Raji (cell line): ENCODE results near the gene TEAD1.

Source experiments
- POLR2A ChIP-seq: IDR thresholded peaks from 2 replicates; pipeline ENCODE4 v1.6.1; 2011; ENCODE audit warnings: low read depth, low read length, control low read depth; ENCODE audit not compliant: insufficient read depth

TEAD1 gene

DNA sequence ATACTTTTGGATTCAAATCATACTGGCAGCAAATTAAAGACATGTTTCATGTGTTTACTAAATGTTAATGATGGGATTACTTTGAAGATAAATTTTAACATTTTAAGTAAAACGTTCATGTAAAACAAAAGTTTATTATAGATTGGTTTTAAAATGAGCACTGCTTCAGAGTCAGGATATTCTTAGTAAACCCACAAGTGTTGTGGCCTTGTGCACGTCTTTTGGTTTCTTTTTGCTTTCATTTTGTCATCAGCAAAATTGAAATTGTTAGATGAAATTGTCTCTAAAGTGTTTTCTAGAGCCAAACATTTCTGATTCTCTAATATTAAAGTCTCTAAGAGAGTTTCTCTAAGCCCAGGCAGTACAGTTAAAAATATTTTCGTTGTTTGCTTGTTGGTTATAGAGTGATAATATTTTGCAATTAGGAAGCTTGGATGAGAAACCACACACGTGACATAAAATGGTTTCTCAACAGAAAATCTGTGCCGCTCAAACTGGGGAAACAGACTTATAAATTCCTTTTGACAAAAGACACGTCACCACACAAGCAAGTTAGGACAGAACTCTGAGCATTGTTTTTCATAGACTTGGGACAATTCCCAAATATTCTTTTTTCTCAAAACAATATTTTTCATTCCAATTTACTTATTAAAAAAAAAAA, 164.4 kb downstream of the TEAD1 start:
- TF ChIP-seq POLR2A, result no peak

DNA sequence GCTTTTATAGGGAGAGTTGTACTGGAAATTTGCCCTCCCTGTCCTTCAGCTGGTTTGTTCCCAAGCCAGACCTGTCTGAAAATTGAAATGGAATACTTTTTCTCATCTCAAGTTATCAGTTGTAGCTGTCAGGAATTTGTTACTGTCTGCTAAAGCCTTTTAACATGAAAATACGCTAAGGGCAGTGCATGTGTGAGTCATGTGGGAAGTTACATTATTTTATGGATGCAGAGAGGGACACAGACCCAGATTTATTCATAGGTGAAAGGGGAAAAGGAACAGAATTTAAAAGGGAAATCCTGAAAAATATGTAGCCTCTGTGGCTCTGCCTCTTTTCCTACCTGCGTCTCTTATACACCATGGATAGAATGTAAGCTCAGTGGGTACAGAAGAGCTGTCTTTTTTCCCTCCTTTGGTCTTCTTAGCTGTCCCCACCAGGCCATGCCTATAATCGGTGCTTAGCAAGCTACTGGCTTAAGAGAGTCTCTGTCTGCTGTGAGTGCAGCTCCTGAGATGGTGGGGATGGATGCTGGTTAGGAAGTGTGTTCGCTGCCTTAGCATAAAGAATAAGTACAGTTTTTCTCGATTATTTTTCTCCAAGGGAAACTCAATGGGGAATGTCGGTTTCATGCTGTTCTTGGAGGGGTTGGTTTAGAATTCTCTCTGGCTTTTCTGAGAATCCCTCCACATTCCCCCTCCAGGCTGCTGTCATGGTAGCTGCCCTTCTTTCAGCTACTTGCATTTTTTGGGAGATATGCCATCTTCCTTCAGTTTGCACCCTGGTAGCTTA, 166.8 kb downstream of the TEAD1 start:
- no peak for TF ChIP-seq POLR2A

DNA sequence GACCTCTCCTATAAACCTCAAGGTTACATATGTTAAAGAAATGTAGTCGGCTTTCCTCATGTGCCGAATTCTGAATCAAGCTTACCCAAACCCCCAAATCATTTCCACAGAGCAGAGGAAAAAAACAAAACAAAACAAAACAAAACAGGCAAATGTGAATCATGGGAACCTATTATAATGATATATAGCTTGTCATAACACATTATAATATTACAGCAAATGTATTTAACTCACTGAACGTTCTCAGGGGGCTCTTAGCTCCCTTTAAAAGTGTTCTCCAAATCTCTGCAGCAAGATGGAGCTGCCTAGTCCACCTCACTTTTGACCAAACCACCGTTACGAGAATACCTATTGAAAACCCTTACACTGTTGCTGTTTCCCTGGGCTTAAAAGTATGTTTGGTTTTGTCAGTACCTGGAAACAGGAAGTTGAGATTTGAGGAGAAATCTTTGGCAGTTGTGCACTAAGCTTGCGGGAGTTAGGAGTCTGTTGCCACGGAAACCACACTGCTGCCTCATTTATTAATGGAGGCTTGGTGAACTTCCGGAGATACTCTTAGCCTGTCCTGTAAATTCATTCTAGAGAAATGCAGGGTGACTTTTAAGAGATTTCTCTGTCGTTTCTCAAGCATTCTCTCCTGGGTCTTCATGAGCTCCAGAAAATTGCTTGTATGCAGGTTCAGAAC, 167.9 kb downstream of the TEAD1 start:
- TF ChIP-seq POLR2A, result no peak

DNA sequence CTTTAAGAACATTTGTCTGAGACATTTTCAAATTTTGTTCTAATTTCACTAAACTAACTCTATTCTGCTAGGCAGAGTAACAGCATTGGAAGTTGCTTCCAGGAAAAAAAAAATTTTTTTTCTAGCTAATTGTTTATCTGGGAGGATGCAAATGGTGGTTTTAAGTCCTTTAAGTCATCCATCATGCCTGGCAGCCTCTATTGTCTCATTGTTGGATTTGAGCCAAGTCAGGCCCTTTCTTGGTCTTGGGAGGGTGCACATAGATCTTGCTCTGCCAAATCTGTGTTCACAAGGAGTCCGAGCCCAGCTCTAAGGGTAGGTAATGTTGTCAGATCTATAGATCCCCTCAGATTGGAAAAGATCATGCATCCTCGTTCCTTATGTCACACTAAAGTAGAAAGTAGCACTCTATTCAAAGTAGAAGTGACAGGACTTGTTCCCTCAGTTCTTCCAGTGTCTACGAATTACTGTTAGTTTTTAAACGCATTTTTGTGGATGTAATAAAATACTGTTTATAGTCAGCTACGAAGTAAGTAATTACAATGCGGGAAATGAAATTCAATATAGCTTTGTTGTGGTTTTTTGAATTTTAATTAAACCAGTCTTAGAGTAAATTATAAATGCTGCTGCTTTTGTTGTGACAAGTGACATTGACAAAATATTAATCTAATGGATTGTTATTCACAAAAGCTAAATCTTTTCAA, 168.9 kb downstream of the TEAD1 start:
- no peak for TF ChIP-seq POLR2A

DNA sequence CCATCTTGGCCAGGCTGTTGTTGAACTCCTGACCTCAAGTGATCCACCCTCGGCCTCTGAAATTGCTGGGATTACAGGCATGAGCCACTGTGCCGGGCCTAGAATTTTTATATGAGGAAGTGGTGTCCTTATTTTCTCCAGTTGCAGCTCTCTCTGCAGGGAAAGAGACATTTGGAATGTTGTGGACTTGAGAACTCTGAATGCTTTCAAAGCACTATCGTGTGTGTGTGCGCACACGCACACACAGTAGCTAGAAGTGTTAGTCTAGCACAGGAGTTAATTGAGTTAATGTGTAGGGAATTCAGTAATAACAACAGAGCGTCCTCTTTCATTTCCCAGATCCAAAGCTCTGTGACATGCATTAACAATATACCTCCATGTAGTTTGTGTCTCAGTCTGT, 170.9 kb downstream of the TEAD1 start:
- no peak for TF ChIP-seq POLR2A

DNA sequence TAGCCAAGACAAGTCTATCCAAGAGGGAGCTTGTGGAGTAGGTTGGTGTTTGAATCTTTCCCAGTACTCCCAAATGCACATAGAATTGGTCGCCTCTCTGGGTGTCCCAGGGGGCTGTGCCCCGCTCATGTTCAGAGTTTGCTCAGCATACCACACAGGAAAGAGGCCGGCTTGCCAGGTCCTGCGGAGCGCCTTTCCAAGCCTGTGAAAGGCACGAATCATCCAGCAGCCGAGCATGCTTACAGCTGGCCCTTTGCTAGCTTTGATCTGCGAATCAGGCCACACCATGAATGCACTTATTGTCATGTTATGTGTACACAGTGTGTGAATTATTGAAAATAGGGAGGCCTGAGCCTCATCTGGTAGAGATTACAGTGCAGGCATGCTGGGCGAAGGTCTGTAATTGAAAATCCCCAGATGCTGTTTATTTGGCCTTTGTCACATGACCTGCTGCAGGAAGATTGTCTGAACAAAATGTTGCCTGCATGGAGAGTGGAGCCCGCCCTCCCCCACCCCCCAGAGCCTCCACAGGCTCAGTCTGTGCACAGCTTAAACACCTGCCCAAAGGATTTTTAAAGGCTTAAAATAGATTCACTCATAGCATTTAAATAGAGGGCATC, 171.6 kb downstream of the TEAD1 start:
- TF ChIP-seq POLR2A, result no peak

DNA sequence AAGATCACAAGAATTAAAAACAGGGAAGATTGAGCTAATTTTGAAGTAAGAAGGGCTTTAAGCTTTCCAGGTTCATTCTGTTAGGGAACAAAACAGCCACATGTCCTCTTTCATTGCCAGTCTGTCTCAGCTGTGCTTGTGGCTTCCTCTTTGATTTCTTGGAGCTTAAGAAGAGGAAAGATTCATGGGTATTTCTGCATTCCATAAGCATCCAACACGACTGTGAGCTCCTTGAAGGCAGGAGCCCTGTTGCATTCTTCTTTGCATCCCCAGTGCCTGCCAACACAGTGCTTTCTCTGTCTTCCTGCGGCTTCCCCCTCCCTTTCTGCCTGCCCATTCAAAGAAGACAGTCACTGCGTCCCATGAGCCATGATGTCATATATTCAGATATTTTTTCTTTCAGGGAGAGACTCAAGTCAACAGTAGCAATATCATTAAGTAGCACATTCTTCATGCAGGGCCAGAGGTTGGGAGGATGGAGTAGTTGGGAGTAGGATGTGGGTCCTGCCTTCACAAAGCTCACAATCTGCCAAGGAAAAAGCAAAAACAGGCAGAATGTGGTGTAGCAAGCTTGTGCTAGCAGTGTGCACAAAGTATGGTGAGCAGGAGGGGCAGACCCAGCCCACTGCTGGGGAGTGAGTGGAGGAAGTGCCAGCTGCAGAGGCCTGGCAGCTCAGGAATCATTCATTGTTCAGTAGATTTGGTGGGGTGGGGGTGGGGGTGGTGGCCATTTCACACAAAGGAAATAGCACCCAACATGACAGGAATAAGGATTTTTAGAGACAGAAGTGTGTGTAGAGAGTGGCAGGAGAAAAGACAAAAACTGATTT, 172.8 kb downstream of the TEAD1 start:
- no peak for TF ChIP-seq POLR2A

DNA sequence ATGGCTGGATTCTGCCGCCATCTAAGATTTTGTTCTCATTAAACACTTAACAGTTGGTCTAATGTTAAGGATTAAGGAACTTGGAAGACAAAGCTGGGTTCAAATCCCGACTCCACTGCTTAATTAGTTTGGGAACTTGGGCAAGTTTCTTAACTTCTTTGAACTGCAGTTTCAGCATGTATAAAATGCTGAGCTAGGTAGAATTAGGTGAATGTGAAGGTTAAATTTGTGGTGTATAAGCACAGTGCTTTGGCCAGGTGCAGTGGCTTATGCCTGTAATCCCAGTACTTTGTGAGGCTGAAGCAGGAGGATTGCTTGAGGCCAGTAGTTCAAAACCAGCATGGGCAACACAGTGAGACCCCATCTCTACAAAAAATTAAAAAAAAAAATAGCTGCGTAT, 174.2 kb downstream of the TEAD1 start:
- no peak for TF ChIP-seq POLR2A

DNA sequence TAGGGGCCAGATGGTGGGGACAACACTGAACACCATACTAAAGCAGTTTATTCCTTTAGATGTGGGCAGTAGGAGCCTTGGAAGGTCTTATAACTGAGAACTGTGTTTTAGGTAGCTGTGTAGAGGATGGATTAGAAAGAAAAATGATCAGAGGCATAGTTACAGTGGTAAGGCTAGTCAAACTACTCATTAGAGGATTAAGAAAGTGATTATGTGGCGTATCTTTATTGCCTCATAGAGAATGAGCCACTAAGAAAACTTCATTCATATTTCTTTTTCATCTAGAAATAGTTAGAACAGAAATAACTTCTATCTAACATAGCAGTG, 179.1 kb downstream of the TEAD1 start:
- no peak for TF ChIP-seq POLR2A

DNA sequence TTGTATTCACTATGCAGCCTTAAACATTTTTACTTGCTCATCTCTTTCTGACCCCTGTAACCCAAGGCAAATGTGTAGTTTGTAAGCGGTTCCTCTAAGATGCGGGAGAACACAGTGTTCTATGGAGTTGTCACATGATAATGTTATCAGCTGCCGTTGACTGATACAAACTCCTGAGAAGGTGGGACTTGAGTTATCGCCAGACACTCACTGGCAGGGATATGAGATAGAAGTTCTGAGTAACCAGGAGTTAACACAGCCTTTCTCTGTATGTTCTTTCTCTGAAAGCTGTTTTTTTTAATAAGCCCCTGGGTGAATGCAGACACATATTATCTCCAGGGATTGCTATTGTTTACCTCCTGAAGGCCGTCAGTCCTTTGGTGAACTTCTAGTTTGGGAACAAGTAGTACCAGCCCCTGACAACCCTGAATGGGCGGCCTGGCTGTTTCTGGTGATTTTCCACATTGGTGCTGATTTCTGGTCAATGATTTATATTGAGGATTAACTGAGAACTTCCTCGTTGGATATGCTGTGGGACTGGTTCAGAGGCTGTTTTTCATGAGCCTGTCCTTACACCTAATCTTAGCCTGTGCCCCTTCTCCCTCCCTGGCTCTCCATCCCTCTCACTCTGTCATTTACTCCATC, 179.6 kb downstream of the TEAD1 start:
- no peak for TF ChIP-seq POLR2A

DNA sequence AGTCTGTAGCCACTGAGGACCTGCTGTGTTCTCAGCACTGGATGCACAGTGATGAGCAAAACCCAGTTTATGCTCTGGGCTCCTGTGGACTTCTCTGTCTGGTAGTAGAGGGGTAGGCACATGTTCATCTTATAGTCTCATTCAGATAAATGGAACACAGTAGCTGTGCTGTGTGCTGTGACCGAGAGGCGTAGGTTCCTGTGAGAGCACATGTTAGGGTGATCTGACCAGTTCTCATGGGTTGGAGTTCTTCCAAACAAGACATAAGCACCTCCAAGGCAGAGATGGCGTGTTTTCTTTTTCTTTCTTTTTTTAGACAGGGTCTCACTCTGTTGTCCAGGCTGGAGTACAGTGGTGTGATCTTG, 180.1 kb downstream of the TEAD1 start:
- no peak for TF ChIP-seq POLR2A

DNA sequence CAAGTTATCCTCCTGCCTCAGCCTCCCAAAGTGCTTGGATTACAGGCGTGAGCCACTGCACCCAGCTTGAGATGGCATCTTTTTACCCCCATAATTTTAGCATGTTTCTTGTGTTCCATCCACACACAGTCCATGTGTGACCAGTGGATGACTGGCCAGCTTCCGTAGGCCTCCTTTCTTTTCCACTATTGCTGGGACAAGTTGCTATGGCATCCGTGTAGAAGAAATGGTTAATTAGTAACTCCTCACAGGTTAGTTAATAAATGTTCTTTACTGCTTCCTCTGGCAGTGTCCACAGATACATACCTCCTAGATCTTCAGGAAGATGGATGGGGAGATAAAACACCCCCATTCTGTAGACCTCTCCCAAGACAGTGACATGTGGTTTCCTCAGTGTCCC, 180.6 kb downstream of the TEAD1 start:
- TF ChIP-seq POLR2A, result no peak

DNA sequence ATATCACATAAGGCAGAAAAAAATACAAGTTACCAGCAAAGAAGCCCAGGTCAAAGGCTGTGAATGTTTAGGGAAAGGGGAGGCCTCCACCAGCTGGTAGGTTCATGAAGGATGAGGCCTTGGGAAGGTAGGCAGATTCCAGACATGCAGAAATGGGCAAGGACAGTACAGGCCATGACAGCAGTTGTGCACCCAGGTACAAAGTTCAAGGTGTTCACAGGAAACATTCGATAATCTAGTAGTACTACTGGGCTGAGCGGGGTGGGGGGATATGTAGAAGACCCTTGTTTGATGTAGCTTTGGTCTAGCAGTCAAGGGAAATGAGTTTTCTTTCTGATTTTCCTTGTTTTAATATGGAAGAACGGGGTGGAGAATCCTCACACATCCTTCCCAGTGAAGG, 182.1 kb downstream of the TEAD1 start:
- no peak for TF ChIP-seq POLR2A

DNA sequence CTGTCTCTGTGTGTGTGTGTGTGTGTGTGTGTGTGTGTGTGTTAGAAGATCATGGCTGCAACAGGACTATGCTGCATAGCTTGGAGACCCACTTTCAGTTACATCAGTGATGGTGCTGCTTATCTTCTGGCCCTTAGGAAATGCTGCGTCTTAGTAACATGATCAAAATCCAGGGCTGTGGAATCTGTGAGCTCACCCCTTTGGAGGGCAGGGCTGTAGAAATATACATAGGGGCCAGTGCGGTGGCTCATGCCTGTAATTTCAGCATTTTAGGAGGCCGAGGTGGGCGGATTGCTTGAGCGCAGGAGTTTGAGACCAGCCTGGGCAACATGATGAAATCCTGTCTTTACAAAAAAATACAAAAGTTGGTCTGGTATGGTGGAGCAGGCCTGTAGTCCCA, 183.4 kb downstream of the TEAD1 start:
- no peak for TF ChIP-seq POLR2A
